ENCODE data around the gene RNASE13.

DNA sequence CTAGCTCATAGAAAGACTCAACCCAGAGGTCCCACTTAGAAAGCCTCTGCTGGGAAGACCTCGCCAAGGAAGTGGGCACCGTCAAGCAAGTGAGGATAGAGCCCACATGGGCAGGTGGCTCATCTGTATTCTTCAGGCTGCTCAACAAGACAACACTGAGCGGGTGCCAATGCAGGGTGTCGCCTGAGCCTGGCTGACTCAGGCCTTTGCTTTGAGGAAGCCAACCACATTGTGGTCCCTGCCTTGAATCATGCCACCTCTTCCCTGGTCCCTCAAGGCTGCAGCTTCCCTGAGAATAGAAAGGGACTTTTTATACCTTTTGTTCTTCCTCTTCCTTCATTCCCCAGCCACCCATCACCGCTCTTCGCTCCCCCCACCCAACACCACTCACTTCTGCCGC lies 2.1 kb upstream of the RNASE13 start:
- TF ChIP-seq, protein P1, sequence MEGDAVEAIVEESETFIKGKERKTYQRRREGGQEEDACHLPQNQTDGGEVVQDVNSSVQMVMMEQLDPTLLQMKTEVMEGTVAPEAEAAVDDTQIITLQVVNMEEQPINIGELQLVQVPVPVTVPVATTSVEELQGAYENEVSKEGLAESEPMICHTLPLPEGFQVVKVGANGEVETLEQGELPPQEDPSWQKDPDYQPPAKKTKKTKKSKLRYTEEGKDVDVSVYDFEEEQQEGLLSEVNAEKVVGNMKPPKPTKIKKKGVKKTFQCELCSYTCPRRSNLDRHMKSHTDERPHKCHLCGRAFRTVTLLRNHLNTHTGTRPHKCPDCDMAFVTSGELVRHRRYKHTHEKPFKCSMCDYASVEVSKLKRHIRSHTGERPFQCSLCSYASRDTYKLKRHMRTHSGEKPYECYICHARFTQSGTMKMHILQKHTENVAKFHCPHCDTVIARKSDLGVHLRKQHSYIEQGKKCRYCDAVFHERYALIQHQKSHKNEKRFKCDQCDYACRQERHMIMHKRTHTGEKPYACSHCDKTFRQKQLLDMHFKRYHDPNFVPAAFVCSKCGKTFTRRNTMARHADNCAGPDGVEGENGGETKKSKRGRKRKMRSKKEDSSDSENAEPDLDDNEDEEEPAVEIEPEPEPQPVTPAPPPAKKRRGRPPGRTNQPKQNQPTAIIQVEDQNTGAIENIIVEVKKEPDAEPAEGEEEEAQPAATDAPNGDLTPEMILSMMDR (conservative IDR thresholded peaks at IDR 0.05; ENCODE audit: low read depth in 2 of 2) = no peak
- TF ChIP-seq POLR2AphosphoS5 (IDR thresholded peaks at IDR 0.05; ENCODE audit: low read depth) = no peak
- no peak for TF ChIP-seq JUNB (IDR thresholded peaks at IDR 0.05; ENCODE audit: unreplicated experiment)
- no peak for TF ChIP-seq EZH2 (IDR thresholded peaks at IDR 0.05; ENCODE audit: low read depth, unreplicated experiment)
- TF ChIP-seq CREB1 (CRISPR knock-in tag; IDR thresholded peaks at IDR 0.05; ENCODE audit: low read depth) = no peak
- TF ChIP-seq ZNF331 (CRISPR knock-in tag; IDR thresholded peaks at IDR 0.05; ENCODE audit: low read depth) = no peak
